Activated CD8-positive, alpha-beta T cell treated with anti-CD3 and anti-CD28 coated beads, Interleukin-2, amount 10 ng/mL, durations not matched to agents 7 days and 5 days (primary cell): Measurements from ENCODE around the gene BEND3. TPM values are rescaled to one million over a fixed set of nuclear protein-coding genes. Genes with fewer than 3 reads are reported as not detected.
"Not testable (repeated sequence)": the region's sequence is repeated elsewhere in the genome, so short reads cannot be mapped to it uniquely, and the experiment has no call there.

Experiments used
- ATAC-seq: fragments of 150-1000 bp; cut with Tn5 transposase; one replicate; pipeline ENCODE4 v1.10.0; 2021; ENCODE audit warnings: moderate library complexity
- CTCF ChIA-PET: fragments of 350-600 bp; sonication (Branson Sonifier 250); formaldehyde crosslinking; loops from one replicate; lab custom pipeline; 2021; ENCODE audit warnings: antibody characterized with exemption; lab: Charles Lee
- POLR2A ChIA-PET: fragments of 350-600 bp; sonication (Branson Sonifier 250); formaldehyde crosslinking; loops from one replicate; lab custom pipeline; 2021; ENCODE audit warnings: antibody characterized with exemption; lab: Charles Lee
- DNase-seq: peaks from one replicate; pipeline ENCODE4 v3.0.0-alpha.2; 2020
- H3K27ac Mint-ChIP-seq: one replicate; pipeline ENCODE4 v1.8.0; 2021; ENCODE audit warnings: mild to moderate bottlenecking, mixed read lengths
- H3K27me3 Mint-ChIP-seq: one replicate; pipeline ENCODE4 v1.8.0; 2021; ENCODE audit warnings: low read depth, mixed read lengths
- H3K36me3 Mint-ChIP-seq: one replicate; pipeline ENCODE4 v1.8.0; 2021; ENCODE audit warnings: low read depth, mixed read lengths
- H3K4me1 Mint-ChIP-seq: one replicate; pipeline ENCODE4 v1.8.0; 2021; ENCODE audit warnings: low read depth, mixed read lengths
- H3K4me3 Mint-ChIP-seq: one replicate; pipeline ENCODE4 v1.8.0; 2021; ENCODE audit warnings: mild to moderate bottlenecking, mixed read lengths
- H3K9me3 Mint-ChIP-seq: one replicate; pipeline ENCODE4 v1.8.0; 2022; ENCODE audit warnings: mixed read lengths; ENCODE audit not compliant: insufficient read depth
- total RNA-seq, 2 experiments: library from RNA; stranded (reverse); gene quantifications; one replicate each; pipeline ENCODE4 v1.2.3, GENCODE V29; 2021

The BEND3 gene
- total RNA-seq, 2 experiments from 2014 or later: 3.6 to 3.8 TPM

DNA sequence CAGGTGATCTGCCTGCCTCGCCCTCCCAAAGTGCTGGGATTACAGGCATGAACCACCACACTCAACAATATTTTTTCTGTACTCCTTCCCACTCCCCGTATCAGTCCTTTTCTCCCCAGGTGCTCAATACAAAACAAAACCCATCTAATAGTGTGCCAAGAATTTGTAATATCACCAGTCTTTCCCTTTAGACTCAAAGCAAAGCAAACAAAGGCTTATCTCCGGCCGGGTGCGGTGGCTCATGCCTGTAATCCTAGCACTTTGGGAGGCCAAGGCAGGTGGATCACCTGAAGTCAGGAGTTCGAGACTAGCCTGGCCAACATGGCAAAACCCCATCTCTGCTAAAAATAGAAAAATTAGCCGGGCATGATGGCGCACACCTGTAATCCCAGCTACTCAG, 95.7 kb downstream of the BEND3 start:
- H3K27me3 Mint-ChIP-seq, ATAC-seq, CTCF ChIA-PET, POLR2A ChIA-PET, H3K9me3 Mint-ChIP-seq, H3K4me3 Mint-ChIP-seq, DNase-seq, H3K27ac Mint-ChIP-seq, H3K4me1 Mint-ChIP-seq, H3K36me3 Mint-ChIP-seq: not testable (repeated sequence)

DNA sequence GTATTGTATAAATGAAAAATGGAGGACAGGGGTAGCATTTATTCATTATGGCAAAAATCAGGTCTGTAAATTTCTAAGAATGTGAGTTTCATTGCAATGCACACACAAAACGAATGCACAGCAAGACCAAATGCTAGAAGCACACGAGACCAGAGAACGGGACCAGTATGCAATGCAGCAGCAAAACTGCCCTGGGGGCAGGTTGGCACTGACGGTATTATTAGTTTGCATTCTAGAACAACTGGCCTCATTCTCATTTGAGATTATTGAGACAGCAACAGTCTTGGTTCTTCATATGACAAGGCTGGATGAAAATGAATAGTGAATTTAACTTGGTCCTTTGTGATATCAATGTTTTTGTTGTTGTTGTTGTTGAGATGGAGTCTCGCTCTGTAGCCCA, 96.3 kb downstream of the BEND3 start:
- H3K27me3 Mint-ChIP-seq: peaks cover 4% of the 10 kb centered on the region
- H3K9me3 Mint-ChIP-seq: no peaks in the 10 kb centered on the region
- POLR2A ChIA-PET: no interaction called here
- H3K36me3 Mint-ChIP-seq: no peaks in the 10 kb centered on the region
- no peak for ATAC-seq
- CTCF ChIA-PET: interaction anchor here (0.7 kb wide), 1 partner anchor 111 kb away, joined by 3 read pairs; no protein-coding TSS in a partner anchor
- no peak overlapping the region for H3K4me3 Mint-ChIP-seq
- H3K4me1 Mint-ChIP-seq: peaks cover 8% of the 10 kb centered on the region
- DNase-seq: no peak
- H3K27ac Mint-ChIP-seq: no peak overlapping the region

Other genes with a start within 250 kb of the BEND3 start
- not detected for gene CD24, start 140.8 kb downstream of the BEND3 start, total RNA-seq
- gene MTRES1, start 87.3 kb downstream of the BEND3 start, total RNA-seq: 10 to 100 TPM; 14.8 to 18.1 TPM